Spleen (tissue), 11 donors: ENCODE data around the gene OR2W1. TPM values are rescaled to one million over a fixed set of nuclear protein-coding genes. Genes with fewer than 3 reads are reported as not detected.

Experiments used
- DNase-seq: peaks from one replicate; pipeline ENCODE4 v3.0.0-alpha.2; 2020
- H3K27ac ChIP-seq, 8 donors: fragments of 200-600 bp; sonication (generic) in 7 of 8; 1 replicate in 4 of 8; 2 replicates in 4 of 8; pipeline versions ENCODE4 v1.5.0 to v1.8.0; 2016 to 2021; ENCODE audit warnings: inconsistent platforms in 4 of 8, mild to moderate bottlenecking in 4 of 8, moderate library complexity in 1 of 8
- H3K27me3 ChIP-seq, 7 donors: fragments of 200-600 bp; sonication (generic) in 6 of 7; replicated peaks in 1 of 7; 1 replicate in 4 of 7; 2 replicates in 3 of 7; pipeline versions ENCODE4 v1.5.0 to v1.8.0; 2016 to 2021; ENCODE audit warnings: inconsistent platforms in 3 of 7, mild to moderate bottlenecking in 1 of 7
- H3K36me3 ChIP-seq, 6 donors: fragments of 200-600 bp; sonication (generic) in 5 of 6; 1 replicate in 4 of 6; 2 replicates in 2 of 6; pipeline versions ENCODE4 v1.5.0 to v1.8.0; 2016 to 2021; ENCODE audit warnings: inconsistent platforms in 2 of 6
- H3K4me1 ChIP-seq, 6 donors: fragments of 200-600 bp; sonication (generic) in 5 of 6; 1 replicate in 3 of 6; 2 replicates in 3 of 6; pipeline versions ENCODE4 v1.5.0 to v1.8.0; 2016 to 2021; ENCODE audit warnings: inconsistent platforms in 3 of 6
- H3K4me3 ChIP-seq, 8 donors: fragments of 200-600 bp; sonication (generic) in 7 of 8; 1 replicate in 4 of 8; 2 replicates in 4 of 8; pipeline versions ENCODE4 v1.5.0 to v1.8.0; 2016 to 2021; ENCODE audit warnings: inconsistent platforms in 4 of 8, mild to moderate bottlenecking in 4 of 8, moderate library complexity in 2 of 8
- H3K9me3 ChIP-seq, 8 donors: fragments of 200-600 bp; sonication (generic) in 7 of 8; 1 replicate in 4 of 8; 2 replicates in 4 of 8; pipeline versions ENCODE4 v1.5.0 to v1.8.0; 2016 to 2021; ENCODE audit warnings: inconsistent platforms in 4 of 8
- POLR2A ChIP-seq, 3 donors: fragments of 450-650 bp; IDR thresholded peaks; one replicate each; pipeline ENCODE4 v1.5.1; 2017; ENCODE audit warnings: antibody characterized with exemption in 3 of 3, mild to moderate bottlenecking in 1 of 3
- POLR2AphosphoS5 ChIP-seq, 3 donors: sonication (generic); formaldehyde crosslinking; IDR thresholded peaks; one replicate each; pipeline ENCODE4 v1.5.1; 2017; ENCODE audit warnings: antibody characterized with exemption in 3 of 3
- WGBS, 5 donors: extraction: QIAGEN DNeasy Blood & Tissue Kit in 3 of 5; methylation state at CpG; one replicate each; pipeline versions ENCODE4 v1.1.5 to v1.1.7; 2013 to 2018; 5-methylcytosine and 5-hydroxymethylcytosine counted together
- intact Hi-C: fragments of 100-400 bp; cut with DNase I; formaldehyde crosslinking; loops from one replicate; pipeline ENCODE4 v1.15.0; 2023; ENCODE audit warnings: low total_unique reads
- polyA plus RNA-seq, 3 donors: library from polyadenylated mRNA; stranded (reverse); fragments of 200-250 nt; gene quantifications; one replicate each; pipeline ENCODE4 v1.2.1, GENCODE V29; 2013
- total RNA-seq, 7 donors: library from RNA; depleted of rRNA in 3 of 7; stranded (reverse); fragments of >200 nt in 3 of 7; fragmentation: NEBNext Ultra II Directional in 4 of 7; extraction: Animal tissue kit (Norgen Biotek cat#: 25700) in 4 of 7; gene quantifications; one replicate each; pipeline versions ENCODE4 v1.1.0 to v1.2.1, GENCODE V29; 2016 to 2021
- TF ChIP-seq, protein P1 (sequence below), 11 experiments: fragments of 200-600 bp in 7 of 11; fragments of 450-650 bp in 4 of 11; sonication (generic) in 4 of 11; IDR thresholded peaks in 8 of 11; conservative IDR thresholded peaks in 3 of 11; 1 replicate in 7 of 11; 2 replicates in 4 of 11; pipeline versions ENCODE4 v1.4.0 to v1.8.0; 2016 to 2021; ENCODE audit warnings: antibody characterized with exemption in 11 of 11, inconsistent platforms in 4 of 11, mild to moderate bottlenecking in 1 of 11
- donor health status: healthy with polysubstance abuse.
- donor health status: DM: no; HTN: no; CAD: no; lungs with moderate emphysema.
- donor health status: DM: no; HTN: no; CAD: no.
- donor health status: Bipolar disorder and iron deficiency.
- donor health status: healthy.
- donor health status: DM: no; HTN: no; CAD: no.
- donor health status: DM: yes; HTN: yes; CAD: no.

OR2W1 gene
- total and polyA plus RNA-seq, 10 donors: not detected

DNA sequence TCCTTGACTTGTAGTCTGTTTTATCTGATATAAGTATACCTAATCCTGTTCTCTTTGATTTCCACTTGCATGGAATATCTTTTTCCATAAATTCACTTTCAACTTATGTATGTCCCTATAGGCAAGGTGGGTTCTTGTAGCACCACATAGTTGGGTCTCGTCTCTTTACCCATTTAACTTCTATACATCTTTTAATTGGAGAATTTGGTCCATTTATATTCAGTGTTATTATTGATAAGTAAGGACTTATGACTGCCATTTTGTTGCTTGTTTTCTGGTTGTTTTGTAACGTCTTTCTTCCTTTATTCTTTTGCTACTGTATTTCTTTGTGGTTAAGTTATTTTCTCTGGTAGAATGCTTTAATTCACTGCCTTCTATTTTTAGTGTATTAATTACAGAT lies 25.3 kb downstream of the OR2W1 start:
- 59 to 77% (median 66%) methylated on average over 2 of the region's 2 CpGs for WGBS, 5 donors
- peaks cover 0 to 69% (median 10%) of the 10 kb centered on the region in 7 donors for H3K27me3 ChIP-seq
- TF ChIP-seq, protein P1, sequence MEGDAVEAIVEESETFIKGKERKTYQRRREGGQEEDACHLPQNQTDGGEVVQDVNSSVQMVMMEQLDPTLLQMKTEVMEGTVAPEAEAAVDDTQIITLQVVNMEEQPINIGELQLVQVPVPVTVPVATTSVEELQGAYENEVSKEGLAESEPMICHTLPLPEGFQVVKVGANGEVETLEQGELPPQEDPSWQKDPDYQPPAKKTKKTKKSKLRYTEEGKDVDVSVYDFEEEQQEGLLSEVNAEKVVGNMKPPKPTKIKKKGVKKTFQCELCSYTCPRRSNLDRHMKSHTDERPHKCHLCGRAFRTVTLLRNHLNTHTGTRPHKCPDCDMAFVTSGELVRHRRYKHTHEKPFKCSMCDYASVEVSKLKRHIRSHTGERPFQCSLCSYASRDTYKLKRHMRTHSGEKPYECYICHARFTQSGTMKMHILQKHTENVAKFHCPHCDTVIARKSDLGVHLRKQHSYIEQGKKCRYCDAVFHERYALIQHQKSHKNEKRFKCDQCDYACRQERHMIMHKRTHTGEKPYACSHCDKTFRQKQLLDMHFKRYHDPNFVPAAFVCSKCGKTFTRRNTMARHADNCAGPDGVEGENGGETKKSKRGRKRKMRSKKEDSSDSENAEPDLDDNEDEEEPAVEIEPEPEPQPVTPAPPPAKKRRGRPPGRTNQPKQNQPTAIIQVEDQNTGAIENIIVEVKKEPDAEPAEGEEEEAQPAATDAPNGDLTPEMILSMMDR (IDR thresholded peaks at IDR 0.05 in 8 of 11, conservative IDR thresholded peaks at IDR 0.05 in 3 of 11): no peak
- no peak for TF ChIP-seq POLR2AphosphoS5 (IDR thresholded peaks at IDR 0.05)
- no peak for TF ChIP-seq POLR2A (IDR thresholded peaks at IDR 0.05)
- no peaks in the 10 kb centered on the region for H3K36me3 ChIP-seq
- intact Hi-C loops: loop anchor here (5.0 kb wide), 1 partner anchor 182 kb away; no protein-coding TSS in a partner anchor
- H3K9me3 ChIP-seq: peaks cover 0 to 23% (median 0%) of the 10 kb centered on the region in 8 donors
- H3K27ac ChIP-seq: no peak overlapping the region
- DNase-seq: no peak
- H3K4me1 ChIP-seq: peaks cover 0 to 15% (median 14%) of the 10 kb centered on the region in 6 donors
- no peak overlapping the region for H3K4me3 ChIP-seq

DNA sequence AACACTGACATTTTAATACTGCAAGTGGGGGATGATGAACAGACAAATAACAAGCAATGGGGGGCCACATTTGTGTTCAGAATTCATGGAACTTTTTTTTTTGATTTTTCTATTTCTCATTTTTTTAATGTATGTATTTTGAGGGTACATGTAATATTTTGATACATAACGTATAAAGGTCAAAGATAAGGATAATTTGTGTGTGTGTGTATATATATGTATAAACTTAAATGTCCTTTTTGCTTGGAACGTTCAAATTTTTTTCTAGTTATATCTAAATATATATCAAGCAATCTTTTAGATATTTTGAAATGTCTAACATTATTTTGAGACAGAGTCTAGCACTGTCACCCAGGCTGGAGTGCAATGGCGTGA lies 27.6 kb downstream of the OR2W1 start:
- intact Hi-C loops: loop anchor here (5.0 kb wide), 1 partner anchor 180 kb away; no protein-coding TSS in a partner anchor
- H3K9me3 ChIP-seq: peaks cover 0 to 23% (median 0%) of the 10 kb centered on the region in 8 donors
- H3K4me3 ChIP-seq: peak overlapping the region in 2 of 8 donors; percentile 32 to 74
- no peaks in the 10 kb centered on the region for H3K36me3 ChIP-seq
- TF ChIP-seq POLR2A (IDR thresholded peaks at IDR 0.05): no peak
- TF ChIP-seq, protein P1 (IDR thresholded peaks at IDR 0.05 in 8 of 11, conservative IDR thresholded peaks at IDR 0.05 in 3 of 11): peak in 3 of 11 experiments; percentile 3 to 4 (median 4)
- no peak for DNase-seq
- H3K27ac ChIP-seq: no peak overlapping the region
- WGBS, 5 donors: 37 to 43% (median 39%) methylated on average over 3 of the region's 3 CpGs
- peaks cover 0 to 70% (median 33%) of the 10 kb centered on the region in 7 donors for H3K27me3 ChIP-seq
- H3K4me1 ChIP-seq: peaks cover 0 to 15% (median 14%) of the 10 kb centered on the region in 6 donors

DNA sequence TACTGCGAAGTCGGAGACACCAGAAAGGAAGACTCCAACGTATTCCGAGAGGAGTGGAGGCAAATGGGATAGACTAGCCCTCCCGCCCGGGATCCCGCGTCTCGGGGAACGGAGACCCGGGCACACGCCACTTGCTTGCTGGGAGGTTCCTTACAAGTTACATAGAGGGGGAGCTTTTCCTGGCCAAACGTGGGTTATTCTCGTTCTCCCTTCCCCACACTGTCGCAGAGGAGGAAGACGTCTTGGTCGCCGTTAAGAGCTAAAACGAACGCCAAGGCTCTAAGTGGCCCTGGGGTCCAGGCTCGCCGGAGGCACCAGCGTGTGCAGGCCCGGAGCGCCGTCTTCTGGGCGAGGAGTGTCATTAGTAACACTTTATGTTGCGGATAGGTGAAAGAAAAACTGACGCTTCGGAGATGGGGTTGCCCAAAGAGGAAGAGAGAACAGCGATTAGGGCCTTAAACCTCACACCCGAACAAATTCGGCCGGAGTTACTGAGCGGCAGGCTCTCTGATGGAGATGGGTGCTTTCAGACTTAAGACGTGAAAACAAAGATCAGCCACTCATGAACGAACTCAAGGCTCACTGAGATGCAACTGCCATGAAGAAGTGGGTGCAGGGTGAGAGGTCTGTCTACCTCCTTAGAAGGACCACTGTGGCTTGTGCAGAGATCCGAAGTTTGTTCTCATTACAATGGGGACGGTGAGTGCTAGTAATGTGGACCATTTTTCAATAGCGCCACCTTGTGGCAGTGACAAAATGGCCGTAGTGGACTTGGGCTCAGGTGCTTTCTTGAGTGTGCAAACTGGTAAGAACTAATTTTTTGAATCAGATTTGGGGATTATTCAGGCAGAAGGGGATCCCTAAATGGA lies 28.2 kb downstream of the OR2W1 start:
- Histone ChIP-seq H3K4me1 (peaks cover 0 to 17% (median 14%) of the 10 kb centered on the region in 6 donors), H3K27ac (peak overlapping the region in 3 of 8 donors; percentile 30 to 50 (median 38)), H3K36me3 (no peaks in the 10 kb centered on the region), H3K9me3 (peaks cover 0 to 19% (median 0%) of the 10 kb centered on the region in 8 donors), H3K4me3 (peak overlapping the region; percentile 31 to 74 (median 46)), H3K27me3 (peaks cover 0 to 70% (median 39%) of the 10 kb centered on the region in 7 donors)
- intact Hi-C loops: loop anchor here (5.0 kb wide), 1 partner anchor 179 kb away; no protein-coding TSS in a partner anchor
- 0 to 2% (median 1%) methylated on average over 32 to 41 of the region's 41 CpGs for WGBS, 5 donors
- TF ChIP-seq POLR2A (IDR thresholded peaks at IDR 0.05): no peak
- peak in 1 of 3 donors; percentile 24 for TF ChIP-seq POLR2AphosphoS5 (IDR thresholded peaks at IDR 0.05)
- TF ChIP-seq, protein P1 (IDR thresholded peaks at IDR 0.05 in 8 of 11, conservative IDR thresholded peaks at IDR 0.05 in 3 of 11): peak; percentile 57 to 90 (median 83)
- DNase-seq: peak; percentile 91
